Kidney glomerular epithelial cell (primary cell): ENCODE results near the gene C19orf53.

Experiments
- DNase-seq: peaks from one replicate; lab custom pipeline; 2025; lab: John Stamatoyannopoulos, UW

C19orf53 gene

GRCh38 chr19:13796301-13797057 is 22.2 kb downstream of the C19orf53 start:
- DNase-seq, result peak; percentile 93

GRCh38 chr19:13797058-13797440 is 22.8 kb downstream of the C19orf53 start:
- no peak for DNase-seq

- no peak for DNase-seq
Observed at GRCh38 chr19:13797870-13798269, 23.6 kb downstream of the C19orf53 start.

GRCh38 chr19:13799669-13800068 is 25.4 kb downstream of the C19orf53 start:
- DNase-seq, result no peak

GRCh38 chr19:13803038-13803437 is 28.8 kb downstream of the C19orf53 start:
- no peak for DNase-seq

GRCh38 chr19:13804830-13805683 is 30.8 kb downstream of the C19orf53 start:
- no peak for DNase-seq

- no peak for DNase-seq
Observed at GRCh38 chr19:13806728-13807127, 32.5 kb downstream of the C19orf53 start.

- no peak for DNase-seq
Observed at GRCh38 chr19:13807421-13808021, 33.3 kb downstream of the C19orf53 start.

GRCh38 chr19:13808856-13809255 is 34.6 kb downstream of the C19orf53 start:
- no peak for DNase-seq

GRCh38 chr19:13812544-13812943 is 38.3 kb downstream of the C19orf53 start:
- no peak for DNase-seq

- DNase-seq, result no peak
Observed at GRCh38 chr19:13813147-13813546, 38.9 kb downstream of the C19orf53 start.

- DNase-seq, result no peak
Observed at GRCh38 chr19:13814550-13814949, 40.3 kb downstream of the C19orf53 start.

GRCh38 chr19:13817018-13817614 is 42.9 kb downstream of the C19orf53 start:
- DNase-seq, result no peak

GRCh38 chr19:13817615-13818371 is 43.5 kb downstream of the C19orf53 start:
- DNase-seq, result no peak

- DNase-seq, result no peak
Observed at GRCh38 chr19:13819238-13819637, 45.0 kb downstream of the C19orf53 start.

- DNase-seq, result no peak
Observed at GRCh38 chr19:13821292-13821691, 47.0 kb downstream of the C19orf53 start.

GRCh38 chr19:13823256-13823655 is 49.0 kb downstream of the C19orf53 start:
- no peak for DNase-seq

- no peak for DNase-seq
Observed at GRCh38 chr19:13823901-13824300, 49.6 kb downstream of the C19orf53 start.

- DNase-seq, result no peak
Observed at GRCh38 chr19:13824703-13825102, 50.4 kb downstream of the C19orf53 start.

GRCh38 chr19:13825489-13826441 is 51.5 kb downstream of the C19orf53 start:
- no peak for DNase-seq
